Activated CD4-positive, CD25-positive, alpha-beta regulatory T cell (primary cell): ENCODE measurements around the gene RBCK1.
"Not testable (repeated sequence)": the region's sequence is repeated elsewhere in the genome, so short reads cannot be mapped to it uniquely, and the experiment has no call there.

Source experiments
- DNase-seq, 4 experiments: peaks; one replicate each; lab custom pipeline; 2025; lab: John Stamatoyannopoulos, UW

Gene RBCK1

GRCh38 chr20:437787-438486 is 29.8 kb downstream of the RBCK1 start:
- DNase-seq = no peak

GRCh38 chr20:438571-439469 is 30.7 kb downstream of the RBCK1 start:
- peak in 2 of 4 experiments; percentile 16 to 20 for DNase-seq

GRCh38 chr20:440148-440547 is 32.0 kb downstream of the RBCK1 start:
- no peak for DNase-seq

- DNase-seq = no peak
These were observed 32.5 kb downstream of the RBCK1 start for GRCh38 chr20:440636-441035.

- DNase-seq = no peak
These were observed 35.2 kb downstream of the RBCK1 start for GRCh38 chr20:443223-443775.

GRCh38 chr20:444117-444516 is 36.0 kb downstream of the RBCK1 start:
- no peak for DNase-seq

- DNase-seq = no peak
These were observed 36.8 kb downstream of the RBCK1 start for GRCh38 chr20:444862-445426.

- no peak for DNase-seq
These were observed 37.6 kb downstream of the RBCK1 start for GRCh38 chr20:445514-446336.

- not testable (repeated sequence) for DNase-seq
These were observed 43.9 kb downstream of the RBCK1 start for GRCh38 chr20:452021-452420.

GRCh38 chr20:454951-455350 is 46.9 kb downstream of the RBCK1 start:
- no peak for DNase-seq

GRCh38 chr20:458776-459175 is 50.7 kb downstream of the RBCK1 start:
- no peak for DNase-seq

GRCh38 chr20:460180-460579 is 52.1 kb downstream of the RBCK1 start:
- no peak for DNase-seq

- no peak for DNase-seq
These were observed 52.6 kb downstream of the RBCK1 start for GRCh38 chr20:460707-461106.

- peak; percentile 23 to 35 (median 28) for DNase-seq
These were observed 53.4 kb downstream of the RBCK1 start for GRCh38 chr20:461254-462198.

GRCh38 chr20:462199-462991 is 54.3 kb downstream of the RBCK1 start, which contains the start of gene TBC1D20:
TBC1D20 (minus strand) TSS chr20:462533; CDS start chr20:462405, 128 bp downstream.
- DNase-seq = peak; percentile 52 to 84 (median 69)

- DNase-seq = no peak
These were observed 59.7 kb downstream of the RBCK1 start for GRCh38 chr20:467755-468154.

- no peak for DNase-seq
These were observed 61.8 kb downstream of the RBCK1 start for GRCh38 chr20:469746-470490.

- DNase-seq = no peak
These were observed 64.2 kb downstream of the RBCK1 start for GRCh38 chr20:472137-472846.
